D341Med (cell line): Measurements from ENCODE around the gene KRTAP10-7.
"Not testable (repeated sequence)": the region's sequence is repeated elsewhere in the genome, so short reads cannot be mapped to it uniquely, and the experiment has no call there.

Experiments used
- DNase-seq: peaks from one replicate; pipeline ENCODE4 v3.0.0; 2012; ENCODE audit warnings: low spot score

The KRTAP10-7 gene

GRCh38 chr21:44636209-44637017 is 36.0 kb downstream of the KRTAP10-7 start:
- no peak for DNase-seq

- no peak for DNase-seq
Observed at GRCh38 chr21:44637018-44637850, 36.8 kb downstream of the KRTAP10-7 start, which contains the start of gene KRTAP10-10. TSS of gene KRTAP10-10 (plus strand) at chr21:44637356. CDS start at chr21:44637418, 62 bp downstream.

GRCh38 chr21:44637851-44638348 is 37.5 kb downstream of the KRTAP10-7 start:
- not testable (repeated sequence) for DNase-seq

- DNase-seq = not testable (repeated sequence)
Observed at GRCh38 chr21:44638506-44639330, 38.3 kb downstream of the KRTAP10-7 start.

- DNase-seq = no peak
Observed at GRCh38 chr21:44639331-44639655, 38.9 kb downstream of the KRTAP10-7 start.

- DNase-seq = no peak
Observed at GRCh38 chr21:44640761-44641160, 40.4 kb downstream of the KRTAP10-7 start.

GRCh38 chr21:44643741-44644310 is 43.4 kb downstream of the KRTAP10-7 start:
- DNase-seq = no peak

GRCh38 chr21:44644878-44645277 is 44.5 kb downstream of the KRTAP10-7 start:
- DNase-seq = no peak

GRCh38 chr21:44646366-44647221 is 46.2 kb downstream of the KRTAP10-7 start, which contains the start of gene KRTAP10-11:
TSS of gene KRTAP10-11 (plus strand) at chr21:44646414. CDS start at chr21:44646459, 45 bp downstream.
- not testable (repeated sequence) for DNase-seq

- no peak for DNase-seq
Observed at GRCh38 chr21:44647222-44647552, 46.8 kb downstream of the KRTAP10-7 start.

GRCh38 chr21:44648557-44649311 is 48.3 kb downstream of the KRTAP10-7 start:
- no peak for DNase-seq

GRCh38 chr21:44649521-44650100 is 49.2 kb downstream of the KRTAP10-7 start:
- DNase-seq = no peak

- DNase-seq = no peak
Observed at GRCh38 chr21:44650265-44650972, 50.0 kb downstream of the KRTAP10-7 start.

- no peak for DNase-seq
Observed at GRCh38 chr21:44650973-44651675, 50.7 kb downstream of the KRTAP10-7 start.
